Naive thymus-derived CD4-positive, alpha-beta T cell (primary cell): ENCODE measurements around the gene PPP4R2. TPM values are rescaled to one million over a fixed set of nuclear protein-coding genes. Genes with fewer than 3 reads are reported as not detected.
A peak's percentile ranks its signal among the peaks of the same experiment; 100 is the strongest.

Experiments used
- ATAC-seq: fragments of 150-1000 bp; cut with Tn5 transposase; 2 replicates; pipeline ENCODE4 v1.10.0; 2021; ENCODE audit warnings: mild to moderate bottlenecking, moderate library complexity
- CTCF ChIA-PET: fragments of 350-600 bp; sonication (Branson Sonifier 250); formaldehyde crosslinking; loops from one replicate; lab custom pipeline; 2021; ENCODE audit warnings: antibody characterized with exemption; lab: Charles Lee
- POLR2A ChIA-PET: fragments of 350-600 bp; sonication (Branson Sonifier 250); formaldehyde crosslinking; loops from one replicate; lab custom pipeline; 2021; ENCODE audit warnings: antibody characterized with exemption, inconsistent platforms; lab: Charles Lee
- DNase-seq, 9 donors: peaks; one replicate each; pipeline versions ENCODE4 v3.0.0 to v3.0.0-alpha.2; 2020 to 2022; ENCODE audit warnings: mixed read lengths in 1 of 9
- H3K27ac ChIP-seq: one replicate; pipeline ENCODE4 v1.7.0; 2013; ENCODE audit warnings: mild to moderate bottlenecking, low read depth, low read length, moderate library complexity
- H3K27me3 ChIP-seq, 2 donors: one replicate each; pipeline ENCODE4 v1.7.0; 2013; ENCODE audit warnings: low read length in 2 of 2, mild to moderate bottlenecking in 2 of 2, moderate library complexity in 2 of 2; ENCODE audit not compliant: control insufficient read depth in 2 of 2, insufficient read depth in 2 of 2
- H3K36me3 ChIP-seq, 3 experiments: 1 replicate in 2 of 3; 2 replicates in 1 of 3; pipeline ENCODE4 v1.7.0; 2013; ENCODE audit warnings: low read length in 3 of 3, mild to moderate bottlenecking in 3 of 3, moderate library complexity in 1 of 3; ENCODE audit not compliant: insufficient read depth in 3 of 3, control insufficient read depth in 2 of 3
- H3K4me1 ChIP-seq, 2 donors: one replicate each; pipeline ENCODE4 v1.7.0; 2013; ENCODE audit warnings: low read length in 2 of 2, mild to moderate bottlenecking in 2 of 2, moderate library complexity in 1 of 2; ENCODE audit not compliant: control insufficient read depth in 2 of 2, insufficient read depth in 2 of 2
- H3K4me3 ChIP-seq: 2 replicates; pipeline ENCODE4 v1.7.0; 2013; ENCODE audit warnings: mild to moderate bottlenecking, low read length
- H3K9me3 ChIP-seq, 3 experiments: 1 replicate in 2 of 3; 2 replicates in 1 of 3; pipeline ENCODE4 v1.7.0; 2013; ENCODE audit warnings: low read length in 3 of 3; ENCODE audit not compliant: control insufficient read depth in 2 of 3
- H3K27ac Mint-ChIP-seq, 9 donors: one replicate each; pipeline ENCODE4 v1.8.0; 2020 to 2022; ENCODE audit warnings: mixed read lengths in 9 of 9, mild to moderate bottlenecking in 8 of 9, moderate library complexity in 5 of 9, inconsistent platforms in 2 of 9
- H3K27me3 Mint-ChIP-seq, 5 donors: one replicate each; pipeline ENCODE4 v1.8.0; 2021 to 2022; ENCODE audit warnings: mixed read lengths in 5 of 5, mild to moderate bottlenecking in 1 of 5
- H3K36me3 Mint-ChIP-seq, 5 donors: one replicate each; pipeline ENCODE4 v1.8.0; 2020 to 2022; ENCODE audit warnings: mixed read lengths in 5 of 5, mild to moderate bottlenecking in 3 of 5, inconsistent platforms in 1 of 5
- H3K4me1 Mint-ChIP-seq, 7 donors: one replicate each; pipeline ENCODE4 v1.8.0; 2020 to 2022; ENCODE audit warnings: mixed read lengths in 7 of 7, mild to moderate bottlenecking in 3 of 7, inconsistent platforms in 1 of 7
- H3K4me3 Mint-ChIP-seq, 10 donors: one replicate each; pipeline ENCODE4 v1.8.0; 2020 to 2022; ENCODE audit warnings: mild to moderate bottlenecking in 10 of 10, mixed read lengths in 10 of 10, moderate library complexity in 6 of 10, inconsistent platforms in 2 of 10
- H3K9me3 Mint-ChIP-seq, 11 donors: one replicate each; pipeline ENCODE4 v1.8.0; 2020 to 2022; ENCODE audit warnings: mixed read lengths in 11 of 11, mild to moderate bottlenecking in 4 of 11, inconsistent platforms in 1 of 11, moderate library complexity in 1 of 11
- intact Hi-C, 2 donors: fragments of 100-400 bp; cut with micrococcal nuclease; formaldehyde crosslinking; loops; one replicate each; pipeline ENCODE4 v1.15.1; 2023
- polyA plus RNA-seq, 2 donors: library from polyadenylated mRNA; unstranded; fragments of 300-500 nt; fragmentation: Illumina TruSeq; gene quantifications; one replicate each; pipeline ENCODE4 v1.2.3, GENCODE V29; 2021
- total RNA-seq, 6 experiments: library from RNA in 5 of 6; stranded (reverse) in 5 of 6; gene quantifications; 1 replicate in 5 of 6; 2 replicates in 1 of 6; pipeline ENCODE4 v1.2.3 and lab custom pipeline; 2021 to 2026

Gene PPP4R2
- total and polyA plus RNA-seq, 7 experiments from 2014 or later: 35.0 to 87.0 (median 61.0) TPM

DNA sequence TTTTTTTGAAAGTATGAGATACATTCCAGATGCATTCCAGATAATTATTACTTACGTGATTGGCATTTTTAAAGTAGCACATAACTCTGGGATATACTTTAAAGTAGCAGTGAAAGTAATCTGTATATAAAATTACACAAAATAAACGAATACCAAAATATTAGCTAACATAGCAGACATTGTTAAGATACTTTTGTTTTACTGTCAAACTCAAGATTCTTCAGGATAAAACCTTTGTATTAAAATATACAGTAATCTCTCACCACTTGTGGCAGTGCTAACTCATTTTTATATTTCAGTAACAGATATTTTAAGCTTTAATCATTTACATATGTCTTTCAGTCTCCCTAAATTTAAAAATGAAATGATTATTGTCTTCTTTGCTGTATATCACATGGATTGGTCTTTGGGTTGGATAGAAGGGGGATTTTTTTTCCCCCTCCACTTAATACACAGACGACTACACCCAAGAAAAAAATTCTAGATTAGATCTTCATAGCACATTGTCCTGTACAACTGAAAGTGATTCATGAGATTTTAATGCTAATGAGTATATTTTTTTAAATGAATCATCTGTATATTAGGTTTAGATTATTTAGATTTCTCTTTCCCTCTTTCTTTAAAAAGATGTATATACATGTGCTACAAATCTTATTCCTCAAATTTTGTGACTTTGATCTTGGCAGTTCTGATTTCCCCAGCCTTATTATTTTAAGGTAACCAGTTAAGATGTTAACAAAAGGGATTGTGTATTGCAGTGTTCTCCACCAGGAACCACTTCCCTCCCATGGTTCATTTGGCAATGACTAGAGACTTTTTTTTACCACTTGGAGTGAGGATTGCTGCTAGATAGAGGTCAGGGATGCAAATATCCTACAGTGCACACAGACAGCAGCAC is 40.3 kb downstream of the PPP4R2 start:
- no peaks in the 10 kb centered on the region for H3K4me1 ChIP-seq
- H3K4me3 Mint-ChIP-seq: peak overlapping the region in 2 of 10 donors; percentile 2 to 31
- intact Hi-C loops: no loop called here
- DNase-seq (no peak), ATAC-seq (no peak)
- H3K27me3 Mint-ChIP-seq: no peaks in the 10 kb centered on the region
- no peaks in the 10 kb centered on the region for H3K36me3 ChIP-seq
- no peak overlapping the region for H3K4me3 ChIP-seq
- ChIA-PET POLR2A (no interaction called here), CTCF (interaction anchor here (0.9 kb wide), 1 partner anchor 9 kb away, joined by 4 read pairs; no protein-coding TSS in a partner anchor)
- peak overlapping the region in 6 of 9 donors; percentile 16 to 72 (median 47) for H3K27ac Mint-ChIP-seq
- no peaks in the 10 kb centered on the region for H3K27me3 ChIP-seq
- H3K36me3 Mint-ChIP-seq: peaks cover 0 to 25% (median 10%) of the 10 kb centered on the region in 5 donors
- H3K9me3 Mint-ChIP-seq: no peaks in the 10 kb centered on the region
- peaks cover 44 to 92% (median 72%) of the 10 kb centered on the region in 7 donors for H3K4me1 Mint-ChIP-seq
- no peaks in the 10 kb centered on the region for H3K9me3 ChIP-seq
- H3K27ac ChIP-seq: no peak overlapping the region

DNA sequence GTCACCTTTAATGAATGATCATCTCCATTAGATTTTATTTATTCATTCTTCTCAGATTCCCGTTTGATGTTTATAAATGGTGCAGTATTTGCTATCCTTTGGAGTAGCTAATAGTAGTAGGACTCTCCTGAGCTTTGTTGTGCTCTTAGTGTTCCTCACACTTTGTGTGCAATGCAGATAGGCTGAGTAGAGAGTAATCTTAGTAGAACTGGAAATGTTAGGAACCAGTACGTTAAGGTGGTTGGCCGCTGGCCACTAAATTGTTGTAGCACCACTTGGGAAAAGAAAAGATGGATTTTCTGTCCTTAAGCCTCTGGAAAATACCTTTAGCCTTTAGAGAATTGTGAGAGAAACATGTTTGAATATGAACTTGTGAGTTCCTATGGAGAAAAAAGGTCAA is 44.9 kb downstream of the PPP4R2 start:
- ATAC-seq (no peak), DNase-seq (no peak)
- H3K4me3 Mint-ChIP-seq: peak overlapping the region in 2 of 10 donors; percentile 12 to 17
- peak overlapping the region in 4 of 9 donors; percentile 6 to 43 (median 26) for H3K27ac Mint-ChIP-seq
- no peaks in the 10 kb centered on the region for H3K9me3 ChIP-seq
- peaks cover 0 to 15% of the 10 kb centered on the region in 2 donors for H3K4me1 ChIP-seq
- H3K9me3 Mint-ChIP-seq: no peaks in the 10 kb centered on the region
- H3K4me1 Mint-ChIP-seq: peaks cover 37 to 93% (median 69%) of the 10 kb centered on the region in 7 donors
- peaks cover 0 to 9% (median 3%) of the 10 kb centered on the region in 5 donors for H3K36me3 Mint-ChIP-seq
- H3K4me3 ChIP-seq: no peak overlapping the region
- H3K27ac ChIP-seq: no peak overlapping the region
- H3K36me3 ChIP-seq: no peaks in the 10 kb centered on the region
- no peaks in the 10 kb centered on the region for H3K27me3 ChIP-seq
- CTCF ChIA-PET: no interaction called here
- POLR2A ChIA-PET: no interaction called here
- no peaks in the 10 kb centered on the region for H3K27me3 Mint-ChIP-seq
- intact Hi-C loops: loop anchor here in 1 of 2 donors (5.0 kb wide), 1 partner anchor 44 kb away; the partner anchor contains the start of gene PPP4R2

DNA sequence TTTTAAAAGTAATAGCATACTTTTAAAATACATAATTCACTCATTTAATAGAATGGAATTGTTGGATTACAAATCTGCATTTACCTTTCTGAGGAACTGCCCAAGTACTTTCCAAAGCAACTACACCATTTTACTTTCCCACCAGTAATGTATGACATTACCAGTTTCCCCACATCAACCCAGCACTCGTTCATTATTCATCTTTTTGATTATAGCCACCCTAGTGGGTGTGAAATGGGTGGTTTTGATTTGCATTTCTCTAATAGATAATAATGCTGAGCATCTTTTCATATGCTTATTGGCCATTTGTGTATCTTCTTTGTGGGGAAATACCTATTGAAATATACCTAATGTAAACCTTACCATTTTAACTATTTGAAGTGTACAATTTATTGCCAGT is 46.8 kb downstream of the PPP4R2 start:
- intact Hi-C loops: loop anchor here in 1 of 2 donors (5.0 kb wide), 1 partner anchor 46 kb away; the partner anchor contains the start of gene PPP4R2
- peaks cover 27 to 79% (median 58%) of the 10 kb centered on the region in 7 donors for H3K4me1 Mint-ChIP-seq
- no peaks in the 10 kb centered on the region for H3K9me3 ChIP-seq
- H3K4me3 ChIP-seq: no peak overlapping the region
- H3K9me3 Mint-ChIP-seq: no peaks in the 10 kb centered on the region
- H3K4me1 ChIP-seq: peaks cover 0 to 15% of the 10 kb centered on the region in 2 donors
- H3K4me3 Mint-ChIP-seq: peak overlapping the region in 1 of 10 donors; percentile 41
- no peak overlapping the region for H3K27ac ChIP-seq
- ATAC-seq (no peak), DNase-seq (no peak)
- ChIA-PET POLR2A (no interaction called here), CTCF (no interaction called here)
- H3K27ac Mint-ChIP-seq: peak overlapping the region in 3 of 9 donors; percentile 14 to 60 (median 51)
- no peaks in the 10 kb centered on the region for H3K36me3 ChIP-seq
- peaks cover 0 to 4% (median 0%) of the 10 kb centered on the region in 5 donors for H3K36me3 Mint-ChIP-seq
- H3K27me3 Mint-ChIP-seq: no peaks in the 10 kb centered on the region
- H3K27me3 ChIP-seq: no peaks in the 10 kb centered on the region

DNA sequence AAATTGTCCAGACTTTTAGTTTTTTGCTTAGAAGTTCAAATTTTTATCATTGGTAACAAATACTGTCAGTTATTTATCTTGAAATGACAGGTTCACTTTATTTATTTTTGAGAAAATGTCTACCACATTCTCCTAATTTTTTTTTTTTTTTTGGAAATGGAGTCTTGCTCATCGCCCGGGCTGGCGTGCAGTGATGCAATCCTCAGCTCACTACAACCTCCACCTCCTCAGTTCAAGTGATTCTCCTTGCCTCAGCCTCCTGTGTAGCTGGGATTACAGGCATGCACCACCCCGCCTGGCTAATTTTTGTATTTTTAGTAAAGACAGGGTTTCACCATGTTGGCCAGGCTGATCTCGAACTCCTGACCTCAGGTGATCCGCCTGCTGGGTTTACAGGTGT is 48.8 kb downstream of the PPP4R2 start:
- intact Hi-C loops: no loop called here
- Mint-ChIP-seq H3K4me3 (no peak overlapping the region), H3K27me3 (no peaks in the 10 kb centered on the region), H3K9me3 (no peaks in the 10 kb centered on the region), H3K36me3 (peaks cover 0 to 4% (median 0%) of the 10 kb centered on the region in 5 donors), H3K27ac (peak overlapping the region in 2 of 9 donors; percentile 19 to 45), H3K4me1 (peaks cover 29 to 77% (median 61%) of the 10 kb centered on the region in 7 donors)
- no peak overlapping the region for H3K4me3 ChIP-seq
- peaks cover 0 to 15% of the 10 kb centered on the region in 2 donors for H3K4me1 ChIP-seq
- POLR2A ChIA-PET: no interaction called here
- H3K27ac ChIP-seq: no peak overlapping the region
- no peaks in the 10 kb centered on the region for H3K27me3 ChIP-seq
- CTCF ChIA-PET: no interaction called here
- ATAC-seq (no peak), DNase-seq (no peak)
- H3K9me3 ChIP-seq: no peaks in the 10 kb centered on the region
- H3K36me3 ChIP-seq: no peaks in the 10 kb centered on the region

DNA sequence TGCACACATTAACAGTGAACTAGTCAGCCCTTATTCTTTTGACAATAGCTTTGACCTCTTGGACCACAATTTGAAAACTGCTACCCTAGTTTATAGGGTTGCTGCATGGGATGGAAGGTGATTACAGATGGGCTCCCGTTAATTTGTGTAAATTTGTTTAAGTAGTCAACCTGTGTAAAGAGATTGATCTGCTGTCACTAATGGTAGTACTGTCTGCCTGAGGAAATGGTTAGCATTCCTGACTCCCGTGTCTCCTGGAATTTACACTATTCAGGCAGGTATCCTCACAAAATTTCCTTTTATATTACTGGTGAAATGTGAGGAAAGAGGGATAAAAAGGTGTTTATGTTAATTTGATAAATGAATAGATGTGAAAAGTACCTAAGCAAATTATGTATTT is 49.6 kb downstream of the PPP4R2 start:
- Mint-ChIP-seq H3K4me3 (no peak overlapping the region), H3K27ac (peak overlapping the region in 3 of 9 donors; percentile 20 to 65 (median 27)), H3K4me1 (peaks cover 22 to 76% (median 57%) of the 10 kb centered on the region in 7 donors), H3K36me3 (peaks cover 0 to 4% (median 0%) of the 10 kb centered on the region in 5 donors), H3K27me3 (no peaks in the 10 kb centered on the region), H3K9me3 (no peaks in the 10 kb centered on the region)
- Histone ChIP-seq H3K9me3 (no peaks in the 10 kb centered on the region), H3K36me3 (peaks cover 0 to 5% (median 0%) of the 10 kb centered on the region in 3 experiments), H3K4me1 (peaks cover 0 to 15% of the 10 kb centered on the region in 2 donors), H3K4me3 (no peak overlapping the region), H3K27ac (no peak overlapping the region), H3K27me3 (no peaks in the 10 kb centered on the region)
- ChIA-PET POLR2A (no interaction called here), CTCF (no interaction called here)
- intact Hi-C loops: no loop called here
- ATAC-seq (no peak), DNase-seq (no peak)

DNA sequence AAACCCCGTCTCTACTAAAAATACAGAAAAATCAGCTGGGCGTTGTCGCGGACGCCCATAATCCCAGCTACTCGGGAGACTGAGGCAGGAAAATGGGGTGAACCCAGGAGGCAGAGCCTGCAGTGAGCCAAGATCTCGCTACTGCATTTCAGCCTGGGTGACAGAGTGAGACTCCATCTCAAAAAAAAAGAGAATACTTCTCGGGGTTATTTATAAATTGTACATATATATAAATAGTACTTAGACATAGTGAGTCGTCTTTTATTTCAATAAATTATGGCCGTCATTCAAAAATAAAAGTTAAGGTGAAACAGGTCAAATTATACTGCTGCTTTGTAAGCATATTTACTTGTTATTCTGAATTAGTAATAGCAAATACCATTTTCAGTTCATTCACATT is 52.7 kb downstream of the PPP4R2 start:
- CTCF ChIA-PET: interaction anchor here (1.2 kb wide), 1 partner anchor 106 kb away, joined by 3 read pairs; no protein-coding TSS in a partner anchor
- H3K4me3 ChIP-seq: no peak overlapping the region
- H3K9me3 Mint-ChIP-seq: no peaks in the 10 kb centered on the region
- intact Hi-C loops: no loop called here
- peaks cover 0 to 10% of the 10 kb centered on the region in 2 donors for H3K4me1 ChIP-seq
- H3K27ac Mint-ChIP-seq: no peak overlapping the region
- H3K9me3 ChIP-seq: no peaks in the 10 kb centered on the region
- no peak overlapping the region for H3K4me3 Mint-ChIP-seq
- ATAC-seq (no peak), DNase-seq (no peak)
- no peak overlapping the region for H3K27ac ChIP-seq
- POLR2A ChIA-PET: no interaction called here
- no peaks in the 10 kb centered on the region for H3K27me3 Mint-ChIP-seq
- peaks cover 0 to 5% (median 0%) of the 10 kb centered on the region in 3 experiments for H3K36me3 ChIP-seq
- H3K36me3 Mint-ChIP-seq: peaks cover 0 to 4% (median 0%) of the 10 kb centered on the region in 5 donors
- no peaks in the 10 kb centered on the region for H3K27me3 ChIP-seq
- peaks cover 11 to 64% (median 44%) of the 10 kb centered on the region in 7 donors for H3K4me1 Mint-ChIP-seq
